KBM-7 (cell line): Measurements from ENCODE around the gene RNF5.

ENCODE experiments used
- DNase-seq: peaks from one replicate; pipeline ENCODE4 v3.0.0-alpha.2; 2015
- in situ Hi-C: fragments of 300-500 bp; cut with MboI; formaldehyde crosslinking; loops from 2 replicates; pipeline ENCODE4 v1.14.3; 2020; ENCODE audit warnings: low sequenced_read_pairs, low pct_unique_long_range_greater_than_20kb, mixed read lengths

Gene RNF5

GRCh38 chr6:32151181-32151862 is 26.9 kb upstream of the RNF5 start:
- in situ Hi-C loops, result no loop called here
- DNase-seq, result no peak

GRCh38 chr6:32151863-32152768 is 26.1 kb upstream of the RNF5 start, which contains the start of gene PRRT1:
Gene PRRT1, minus strand, starts transcription at chr6:32151939. Its CDS starts 112 bp downstream, at chr6:32151827.
- DNase-seq, result no peak
- in situ Hi-C loops, result no loop called here

- DNase-seq, result no peak
Observed at GRCh38 chr6:32152769-32153563, 25.2 kb upstream of the RNF5 start.

GRCh38 chr6:32153564-32154513 is 24.4 kb upstream of the RNF5 start, which contains the start of gene PPT2:
Gene PPT2, plus strand, starts transcription at chr6:32154141. Its CDS starts 454 bp downstream, at chr6:32154595.
- DNase-seq, result peak; percentile 91
- in situ Hi-C loops, result no loop called here

More at GRCh38 chr6:32152769-32153563, 25.2 kb upstream of the RNF5 start:
- in situ Hi-C loops, result no loop called here

- DNase-seq, result peak; percentile 71
Observed at GRCh38 chr6:32154514-32155161, 23.6 kb upstream of the RNF5 start.

GRCh38 chr6:32156891-32157290 is 21.3 kb upstream of the RNF5 start:
- DNase-seq, result no peak
- in situ Hi-C loops, result no loop called here

More at GRCh38 chr6:32154514-32155161, 23.6 kb upstream of the RNF5 start:
- in situ Hi-C loops, result no loop called here

- in situ Hi-C loops, result no loop called here
- DNase-seq, result no peak
Observed at GRCh38 chr6:32158052-32158451, 20.2 kb upstream of the RNF5 start.

- no peak for DNase-seq
- in situ Hi-C loops, result no loop called here
Observed at GRCh38 chr6:32163559-32164258, 14.5 kb upstream of the RNF5 start.

GRCh38 chr6:32164295-32164694 is 13.9 kb upstream of the RNF5 start, which contains the start of gene EGFL8:
Gene EGFL8, plus strand, starts transcription at chr6:32164595. Its CDS starts 1,571 bp downstream, at chr6:32166166.
- no peak for DNase-seq
- in situ Hi-C loops, result no loop called here

GRCh38 chr6:32166411-32167061 is 11.7 kb upstream of the RNF5 start:
- in situ Hi-C loops, result no loop called here
- DNase-seq, result no peak

GRCh38 chr6:32167154-32167760 is 10.9 kb upstream of the RNF5 start:
- in situ Hi-C loops, result no loop called here

GRCh38 chr6:32167761-32168262 is 10.4 kb upstream of the RNF5 start:
- no peak for DNase-seq
- in situ Hi-C loops, result no loop called here

More at GRCh38 chr6:32167154-32167760, 10.9 kb upstream of the RNF5 start:
- no peak for DNase-seq

- DNase-seq, result no peak
- in situ Hi-C loops, result no loop called here
Observed at GRCh38 chr6:32168350-32168749, 9.9 kb upstream of the RNF5 start.

- in situ Hi-C loops, result no loop called here
- no peak for DNase-seq
Observed at GRCh38 chr6:32168807-32169591, 9.2 kb upstream of the RNF5 start.

GRCh38 chr6:32170294-32170693 is 7.9 kb upstream of the RNF5 start:
- in situ Hi-C loops, result no loop called here

More at GRCh38 chr6:32170294-32170693, 7.9 kb upstream of the RNF5 start:
- DNase-seq, result no peak
